Gastroesophageal sphincter (tissue), 4 donors: Measurements from ENCODE around the gene SH3RF1. TPM values are rescaled to one million over a fixed set of nuclear protein-coding genes. Genes with fewer than 3 reads are reported as not detected.

ENCODE experiments used
- ATAC-seq: fragments of 150-250 bp; one replicate; pipeline ENCODE4 v1.9.1; 2016; ENCODE audit warnings: mild to moderate bottlenecking, moderate library complexity
- H3K27ac ChIP-seq, 4 donors: fragments of 200-600 bp; sonication (generic) in 3 of 4; 1 replicate in 3 of 4; 2 replicates in 1 of 4; pipeline ENCODE4 v1.5.1; 2016 to 2019
- H3K27me3 ChIP-seq: fragments of 200-600 bp; sonication (generic); one replicate; pipeline ENCODE4 v1.5.1; 2019
- H3K36me3 ChIP-seq, 2 donors: fragments of 200-600 bp; sonication (generic); one replicate each; pipeline ENCODE4 v1.5.1; 2019; ENCODE audit warnings: control low read depth in 1 of 2
- H3K4me1 ChIP-seq, 3 donors: fragments of 200-600 bp; sonication (generic); 1 replicate in 2 of 3; 2 replicates in 1 of 3; pipeline ENCODE4 v1.5.1; 2016 to 2019; ENCODE audit warnings: control low read depth in 2 of 3
- H3K4me3 ChIP-seq, 2 donors: fragments of 200-600 bp; sonication (generic); one replicate each; pipeline ENCODE4 v1.5.1; 2019; ENCODE audit warnings: mild to moderate bottlenecking in 1 of 2, moderate library complexity in 1 of 2
- H3K9me3 ChIP-seq, 3 donors: fragments of 200-600 bp; sonication (generic); one replicate each; pipeline ENCODE4 v1.5.1; 2017 to 2019; ENCODE audit warnings: control low read depth in 2 of 3
- EP300 ChIP-seq: sonication (generic); formaldehyde crosslinking; IDR thresholded peaks from one replicate; pipeline ENCODE4 v1.6.1; 2017; ENCODE audit warnings: antibody characterized with exemption, mild to moderate bottlenecking
- POLR2A ChIP-seq, 2 donors: fragments of 450-650 bp; IDR thresholded peaks; one replicate each; pipeline ENCODE4 v1.6.1; 2017; ENCODE audit warnings: antibody characterized with exemption in 2 of 2, mild to moderate bottlenecking in 2 of 2, moderate library complexity in 1 of 2
- POLR2AphosphoS5 ChIP-seq: sonication (generic); formaldehyde crosslinking; IDR thresholded peaks from one replicate; pipeline ENCODE4 v1.6.1; 2017; ENCODE audit warnings: antibody characterized with exemption
- WGBS, 2 donors: methylation state at CpG; one replicate each; pipeline ENCODE4 v1.1.5; 2018; ENCODE audit warnings: low coverage in 1 of 2; 5-methylcytosine and 5-hydroxymethylcytosine counted together
- total RNA-seq, 4 donors: library from RNA; depleted of rRNA; stranded (reverse); fragments of >200 nt; gene quantifications; one replicate each; pipeline ENCODE4 v1.1.0, GENCODE V29; 2016
- TF ChIP-seq, protein P1 (sequence below), 4 experiments: fragments of 200-600 bp in 2 of 4; fragments of 450-650 bp in 2 of 4; sonication (generic) in 1 of 4; IDR thresholded peaks; one replicate each; pipeline ENCODE4 v1.5.1; 2017 to 2019; ENCODE audit warnings: antibody characterized with exemption in 4 of 4, mild to moderate bottlenecking in 2 of 4, moderate library complexity in 2 of 4

SH3RF1 gene
- total RNA-seq, 4 donors from 2014 or later, result 9.2 to 17.6 (median 13.3) TPM

DNA sequence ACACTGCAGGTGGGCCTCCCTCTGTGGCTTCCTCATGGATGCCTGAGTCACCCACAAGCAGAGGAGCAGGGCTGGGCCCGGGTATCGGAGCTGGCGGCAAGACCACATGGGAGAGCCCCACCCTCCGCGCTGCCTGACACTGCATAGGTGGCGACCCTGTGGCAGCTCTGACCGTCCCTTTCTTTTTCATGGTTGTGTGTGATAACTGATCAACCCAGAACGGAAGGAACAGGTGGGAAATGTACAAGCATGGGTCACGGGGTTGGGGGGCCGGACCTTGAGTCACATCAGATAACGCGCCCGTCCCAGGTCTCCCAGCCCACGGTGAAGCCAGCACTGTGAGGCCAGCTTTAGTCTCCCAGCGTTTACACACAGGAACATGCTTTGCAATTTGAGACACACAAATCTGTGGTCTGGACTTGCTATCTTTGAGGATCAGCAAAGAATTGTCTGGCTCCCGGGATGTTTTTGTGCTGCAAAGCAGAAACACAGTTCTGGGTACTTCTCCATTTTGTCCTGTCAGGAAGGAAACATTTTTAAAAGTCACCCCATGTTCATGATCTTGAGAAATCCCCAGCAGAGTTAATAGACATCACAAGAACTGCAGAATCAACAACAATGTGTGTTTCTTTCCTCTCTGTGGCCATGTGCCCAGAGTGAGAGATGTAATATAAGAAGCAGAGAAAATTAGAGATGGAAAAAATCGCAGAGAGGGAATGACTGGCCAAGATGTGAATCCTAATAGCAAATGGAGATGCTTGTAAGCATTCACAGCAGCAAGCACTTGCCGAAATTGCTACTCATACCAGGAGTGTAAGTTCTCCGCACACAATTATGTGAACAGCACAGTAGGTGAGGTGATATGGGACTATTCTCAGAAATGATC lies 190.6 kb downstream of the SH3RF1 start:
- Histone ChIP-seq H3K27me3 (no peaks in the 10 kb centered on the region), H3K27ac (peak overlapping the region in 3 of 4 donors; percentile 66 to 80 (median 71)), H3K9me3 (no peaks in the 10 kb centered on the region), H3K4me3 (peak overlapping the region in 1 of 2 donors; percentile 4), H3K4me1 (peaks cover 0 to 25% (median 5%) of the 10 kb centered on the region in 3 donors), H3K36me3 (no peaks in the 10 kb centered on the region)
- WGBS, 2 donors, result 16 to 19% methylated on average over 5 to 13 of the region's 19 CpGs
- ATAC-seq, result peak; percentile 64
- no peak for TF ChIP-seq POLR2A (IDR thresholded peaks at IDR 0.05)
- no peak for TF ChIP-seq EP300
- TF ChIP-seq POLR2AphosphoS5, result no peak
- TF ChIP-seq, protein P1, sequence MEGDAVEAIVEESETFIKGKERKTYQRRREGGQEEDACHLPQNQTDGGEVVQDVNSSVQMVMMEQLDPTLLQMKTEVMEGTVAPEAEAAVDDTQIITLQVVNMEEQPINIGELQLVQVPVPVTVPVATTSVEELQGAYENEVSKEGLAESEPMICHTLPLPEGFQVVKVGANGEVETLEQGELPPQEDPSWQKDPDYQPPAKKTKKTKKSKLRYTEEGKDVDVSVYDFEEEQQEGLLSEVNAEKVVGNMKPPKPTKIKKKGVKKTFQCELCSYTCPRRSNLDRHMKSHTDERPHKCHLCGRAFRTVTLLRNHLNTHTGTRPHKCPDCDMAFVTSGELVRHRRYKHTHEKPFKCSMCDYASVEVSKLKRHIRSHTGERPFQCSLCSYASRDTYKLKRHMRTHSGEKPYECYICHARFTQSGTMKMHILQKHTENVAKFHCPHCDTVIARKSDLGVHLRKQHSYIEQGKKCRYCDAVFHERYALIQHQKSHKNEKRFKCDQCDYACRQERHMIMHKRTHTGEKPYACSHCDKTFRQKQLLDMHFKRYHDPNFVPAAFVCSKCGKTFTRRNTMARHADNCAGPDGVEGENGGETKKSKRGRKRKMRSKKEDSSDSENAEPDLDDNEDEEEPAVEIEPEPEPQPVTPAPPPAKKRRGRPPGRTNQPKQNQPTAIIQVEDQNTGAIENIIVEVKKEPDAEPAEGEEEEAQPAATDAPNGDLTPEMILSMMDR (IDR thresholded peaks at IDR 0.05), result no peak

DNA sequence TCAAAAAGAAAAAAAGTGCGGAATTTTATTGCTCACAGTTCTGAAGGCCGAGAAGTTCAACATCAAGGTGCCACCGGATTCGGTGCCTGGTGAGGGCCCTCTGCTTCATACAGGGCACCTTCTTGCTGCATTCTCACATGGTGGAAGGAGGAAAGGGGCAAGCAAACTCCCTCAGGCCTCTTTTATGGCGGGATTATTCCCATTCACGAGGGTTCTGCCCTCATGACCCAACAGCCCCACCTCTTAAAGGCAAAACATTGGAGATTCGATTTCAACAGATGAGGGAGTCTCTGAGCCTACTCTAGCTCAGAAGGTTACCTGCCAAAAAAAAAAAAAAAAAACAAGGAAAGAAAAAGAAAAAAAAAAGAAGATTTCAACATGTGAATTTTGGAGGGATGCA lies 196.6 kb downstream of the SH3RF1 start:
- 93% methylated on average over 3 to 7 of the region's 7 CpGs for WGBS, 2 donors
- H3K4me3 ChIP-seq, result no peak overlapping the region
- H3K36me3 ChIP-seq, result no peaks in the 10 kb centered on the region
- no peaks in the 10 kb centered on the region for H3K9me3 ChIP-seq
- H3K27me3 ChIP-seq, result no peaks in the 10 kb centered on the region
- no peak for ATAC-seq
- no peak overlapping the region for H3K27ac ChIP-seq
- H3K4me1 ChIP-seq, result no peaks in the 10 kb centered on the region
- TF ChIP-seq POLR2A (IDR thresholded peaks at IDR 0.05), result no peak
- TF ChIP-seq, protein P1 (IDR thresholded peaks at IDR 0.05), result no peak
- TF ChIP-seq EP300, result no peak
- no peak for TF ChIP-seq POLR2AphosphoS5

DNA sequence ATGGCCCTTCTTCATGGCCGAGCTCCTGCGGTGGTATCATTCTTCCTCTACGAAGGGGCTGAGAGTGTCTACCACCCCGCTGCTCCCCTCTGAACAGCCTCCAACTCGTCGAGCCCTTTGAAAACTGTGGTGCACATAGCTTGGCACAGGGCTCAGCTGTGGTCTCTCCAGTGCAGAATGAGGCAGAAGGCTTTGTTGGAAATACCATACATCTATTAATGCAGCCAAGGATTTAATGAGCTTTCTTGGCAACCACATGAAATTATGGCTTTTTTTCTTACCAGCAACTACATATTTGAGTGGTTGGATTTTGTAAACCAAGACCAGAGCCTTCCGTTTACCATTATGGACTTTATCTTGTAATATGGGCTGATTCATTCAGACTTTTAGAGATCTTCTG lies 199.0 kb downstream of the SH3RF1 start:
- ATAC-seq, result no peak
- Histone ChIP-seq H3K9me3 (no peaks in the 10 kb centered on the region), H3K4me1 (no peaks in the 10 kb centered on the region), H3K36me3 (no peaks in the 10 kb centered on the region), H3K4me3 (no peak overlapping the region), H3K27ac (no peak overlapping the region), H3K27me3 (no peaks in the 10 kb centered on the region)
- WGBS, 2 donors, result 58 to 86% methylated on average over 1 to 4 of the region's 7 CpGs
- no peak for TF ChIP-seq EP300
- no peak for TF ChIP-seq POLR2AphosphoS5
- TF ChIP-seq POLR2A (IDR thresholded peaks at IDR 0.05), result no peak
- TF ChIP-seq, protein P1 (IDR thresholded peaks at IDR 0.05), result no peak

DNA sequence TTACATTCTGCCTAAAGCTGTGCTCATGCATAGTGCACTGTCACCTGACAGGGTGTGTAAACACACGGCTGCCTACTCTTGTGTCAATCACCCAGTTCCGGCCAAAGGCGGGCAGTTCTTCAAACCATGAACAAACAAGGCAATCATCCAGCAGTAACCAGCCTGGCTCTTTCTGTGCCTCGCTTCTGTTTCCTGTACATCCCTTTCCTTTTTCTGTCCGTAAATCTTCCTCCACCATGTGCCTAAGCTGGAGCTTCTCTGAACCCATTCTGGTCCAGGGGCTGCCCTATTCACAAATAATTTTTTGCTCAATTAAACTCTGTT lies 199.9 kb downstream of the SH3RF1 start:
- no peak overlapping the region for H3K27ac ChIP-seq

More for the DNA sequence above, 199.9 kb downstream of the SH3RF1 start:
- Histone ChIP-seq H3K4me3 (no peak overlapping the region), H3K27me3 (no peaks in the 10 kb centered on the region), H3K36me3 (no peaks in the 10 kb centered on the region), H3K4me1 (no peaks in the 10 kb centered on the region), H3K9me3 (no peaks in the 10 kb centered on the region)
- no peak for TF ChIP-seq EP300
- TF ChIP-seq POLR2A (IDR thresholded peaks at IDR 0.05), result no peak
- no peak for TF ChIP-seq POLR2AphosphoS5
- TF ChIP-seq, protein P1 (IDR thresholded peaks at IDR 0.05), result no peak
- ATAC-seq, result no peak
- WGBS, 2 donors, result 76 to 90% methylated on average over 3 to 5 of the region's 5 CpGs
